ENCODE data around the gene SIGLEC7.

- TF ChIP-seq CTCF (IDR thresholded peaks at IDR 0.05; ENCODE audit: low read length) = no peak
- no peak for TF ChIP-seq EZH2 (IDR thresholded peaks at IDR 0.05; ENCODE audit: borderline replicate concordance, low read length)
Measured at GRCh38 chr19:51124216-51124615, 17.9 kb upstream of the SIGLEC7 start.

Measured in OCI-LY1 (cell line).